WTC11 (cell line): ENCODE data around the gene TNFRSF6B. TPM values are rescaled to one million over a fixed set of nuclear protein-coding genes. Genes with fewer than 3 reads are reported as not detected.

Experiments
- ATAC-seq: fragments of 200-7000 bp; cut with Tn5 transposase; 2 replicates; pipeline ENCODE4 v1.10.0; 2021; ENCODE audit warnings: mild to moderate bottlenecking, moderate library complexity
- CTCF ChIA-PET: fragments of 300-600 bp; sonication (Branson Sonifier 250); formaldehyde crosslinking; loops from one replicate; lab custom pipeline; 2021; ENCODE audit warnings: antibody characterized with exemption; lab: Charles Lee
- POLR2A ChIA-PET: fragments of 350-600 bp; sonication (Branson Sonifier 250); formaldehyde crosslinking; loops from one replicate; lab custom pipeline; 2021; ENCODE audit warnings: antibody characterized with exemption; lab: Charles Lee
- DNase-seq: peaks from one replicate; pipeline ENCODE4 v3.0.0; 2021; ENCODE audit warnings: low spot score
- H3K27ac Mint-ChIP-seq: 2 replicates; pipeline ENCODE4 v1.8.0; 2021; ENCODE audit warnings: mixed read lengths
- H3K27me3 Mint-ChIP-seq: 2 replicates; pipeline ENCODE4 v1.8.0; 2021; ENCODE audit warnings: low read depth, mild to moderate bottlenecking, moderate library complexity, mixed read lengths
- H3K36me3 Mint-ChIP-seq: 2 replicates; pipeline ENCODE4 v1.8.0; 2021; ENCODE audit warnings: mixed read lengths
- H3K4me1 Mint-ChIP-seq: 2 replicates; pipeline ENCODE4 v1.8.0; 2022; ENCODE audit warnings: mixed read lengths
- H3K4me3 Mint-ChIP-seq: 2 replicates; pipeline ENCODE4 v1.8.0; 2021; ENCODE audit warnings: mild to moderate bottlenecking, moderate library complexity, mixed read lengths
- H3K9me3 Mint-ChIP-seq: 2 replicates; pipeline ENCODE4 v1.8.0; 2021; ENCODE audit warnings: mixed read lengths
- FOXJ3 ChIP-seq: sonication (generic); formaldehyde crosslinking; IDR thresholded peaks from 2 replicates; pipeline ENCODE4 v1.9.0; 2021; ENCODE audit warnings: missing genetic modification reagents, mild to moderate bottlenecking, borderline replicate concordance
- FOXK1 ChIP-seq: sonication (generic); formaldehyde crosslinking; IDR thresholded peaks from 2 replicates; pipeline ENCODE4 v1.8.0; 2022; ENCODE audit warnings: mild to moderate bottlenecking, moderate library complexity, missing genetic modification reagents
- FOXP1 ChIP-seq: sonication (generic); formaldehyde crosslinking; IDR thresholded peaks from 2 replicates; pipeline ENCODE4 v1.8.0; 2022; ENCODE audit warnings: missing genetic modification reagents, mild to moderate bottlenecking, moderate library complexity, borderline replicate concordance
- GRHL2 ChIP-seq: fragments of 250-450 bp; sonication (Bioruptor Pico); IDR thresholded peaks from 2 replicates; pipeline ENCODE4 v1.8.0; 2022; ENCODE audit warnings: mild to moderate bottlenecking, moderate library complexity; ENCODE audit not compliant: insufficient replicate concordance, severe bottlenecking
- GTF2I ChIP-seq: fragments of 250-450 bp; sonication (Bioruptor Pico); conservative IDR thresholded peaks from 2 replicates; pipeline ENCODE4 v1.4.0; 2021; ENCODE audit warnings: mild to moderate bottlenecking
- IRF2 ChIP-seq: sonication (generic); formaldehyde crosslinking; IDR thresholded peaks from 2 replicates; pipeline ENCODE4 v1.8.0; 2022; ENCODE audit warnings: low read depth, missing genetic modification reagents, borderline replicate concordance
- JUN ChIP-seq: sonication (generic); formaldehyde crosslinking; IDR thresholded peaks from 2 replicates; pipeline ENCODE4 v1.8.0; 2023; ENCODE audit warnings: mild to moderate bottlenecking, missing genetic modification reagents
- MXD4 ChIP-seq: fragments of 250-450 bp; sonication (Bioruptor Pico); IDR thresholded peaks from 2 replicates; pipeline ENCODE4 v1.8.0; 2021; ENCODE audit warnings: mild to moderate bottlenecking, moderate library complexity, borderline replicate concordance
- NFATC4 ChIP-seq: fragments of 250-450 bp; sonication (Bioruptor Pico); IDR thresholded peaks from 2 replicates; pipeline ENCODE4 v1.9.0; 2021; ENCODE audit warnings: mild to moderate bottlenecking
- NFE2L1 ChIP-seq: sonication (generic); formaldehyde crosslinking; IDR thresholded peaks from 2 replicates; pipeline ENCODE4 v1.8.1; 2023; ENCODE audit warnings: missing genetic modification reagents
- SMAD3 ChIP-seq: sonication (generic); formaldehyde crosslinking; IDR thresholded peaks from 2 replicates; pipeline ENCODE4 v1.8.0; 2022; ENCODE audit warnings: missing genetic modification reagents, mild to moderate bottlenecking, borderline replicate concordance
- TCF7 ChIP-seq: sonication (generic); formaldehyde crosslinking; IDR thresholded peaks from 2 replicates; pipeline ENCODE4 v1.8.0; 2022; ENCODE audit warnings: mild to moderate bottlenecking, low read depth, missing genetic modification reagents, moderate library complexity
- ZBTB21 ChIP-seq: sonication (generic); formaldehyde crosslinking; IDR thresholded peaks from 2 replicates; pipeline ENCODE4 v1.8.1; 2023; ENCODE audit warnings: mild to moderate bottlenecking, missing genetic modification reagents, borderline replicate concordance
- ZNF232 ChIP-seq: sonication (generic); formaldehyde crosslinking; IDR thresholded peaks from 2 replicates; pipeline ENCODE4 v1.8.0; 2022; ENCODE audit warnings: mild to moderate bottlenecking, missing genetic modification reagents
- ZNF423 ChIP-seq: fragments of 250-450 bp; sonication (Bioruptor Pico); IDR thresholded peaks from 2 replicates; pipeline ENCODE4 v2.1.2; 2022; ENCODE audit warnings: mild to moderate bottlenecking, moderate library complexity
- total RNA-seq: library from RNA; stranded (reverse); gene quantifications from 3 replicates; pipeline ENCODE4 v1.2.3, GENCODE V29; 2021
- TF ChIP-seq, protein P1 (sequence below): sonication (generic); formaldehyde crosslinking; IDR thresholded peaks from 2 replicates; pipeline ENCODE4 v1.8.1; 2023; ENCODE audit warnings: mild to moderate bottlenecking, moderate library complexity, missing genetic modification reagents
- TF ChIP-seq, protein P2 (sequence below): fragments of 250-450 bp; sonication (Bioruptor Pico); IDR thresholded peaks from 2 replicates; pipeline ENCODE4 v1.9.0; 2021; ENCODE audit warnings: mild to moderate bottlenecking
- TF ChIP-seq, protein P3 (sequence below): sonication (generic); formaldehyde crosslinking; conservative IDR thresholded peaks from 2 replicates; pipeline ENCODE4 v1.8.1; 2023; ENCODE audit warnings: mild to moderate bottlenecking, low read depth, missing genetic modification reagents, moderate library complexity
- TF ChIP-seq, protein P4 (sequence below): sonication (generic); formaldehyde crosslinking; IDR thresholded peaks from 2 replicates; pipeline ENCODE4 v1.8.0; 2022; ENCODE audit warnings: missing genetic modification reagents
- TF ChIP-seq, protein P5 (sequence below): sonication (generic); formaldehyde crosslinking; IDR thresholded peaks from 2 replicates; pipeline ENCODE4 v1.8.1; 2023; ENCODE audit warnings: mild to moderate bottlenecking, missing genetic modification reagents
- TF ChIP-seq, protein P6 (sequence below): sonication (generic); formaldehyde crosslinking; IDR thresholded peaks from 2 replicates; pipeline ENCODE4 v1.8.1; 2022; ENCODE audit warnings: mild to moderate bottlenecking, moderate library complexity, missing genetic modification reagents

Gene TNFRSF6B
- total RNA-seq, 1 experiment from 2014 or later = not detected

GRCh38 chr20:63707558-63708300, 11.3 kb downstream of the TNFRSF6B start, which contains the start of the genes ARFRP1 and ZGPAT:
TSS of gene ARFRP1 (minus strand) at chr20:63707976. CDS start at chr20:63707091, 885 bp downstream.
TSS of gene ZGPAT (plus strand) at chr20:63708039. CDS start at chr20:63708581, 542 bp downstream.
- peaks cover 52% of the 10 kb centered on the region for H3K36me3 Mint-ChIP-seq
- DNase-seq (peak; percentile 84), ATAC-seq (peak; percentile 92)
- POLR2A ChIA-PET = interaction anchor here (0.6 to 1.6 kb wide), 6 partner anchors 11 to 266 kb away, joined by 3 to 7 read pairs (median 3); partner anchors contain the start of genes RTEL1, TNFRSF6B and TPD52L2
- no peaks in the 10 kb centered on the region for H3K27me3 Mint-ChIP-seq
- CTCF ChIA-PET = interaction anchor here (0.6 to 2.7 kb wide), 21 partner anchors 10 to 273 kb away, joined by 3 to 25 read pairs (median 4); partner anchors contain the start of genes LIME1, PRPF6, PTK6 and SLC2A4RG
- H3K4me1 Mint-ChIP-seq = peaks cover 10% of the 10 kb centered on the region
- H3K9me3 Mint-ChIP-seq = no peaks in the 10 kb centered on the region
- H3K27ac Mint-ChIP-seq = peak within 1 kb of the TSS; percentile 58
- H3K4me3 Mint-ChIP-seq = peak within 1 kb of the TSS; percentile 80
- no peak for TF ChIP-seq NFATC4
- no peak for TF ChIP-seq IRF2
- TF ChIP-seq, protein P1, sequence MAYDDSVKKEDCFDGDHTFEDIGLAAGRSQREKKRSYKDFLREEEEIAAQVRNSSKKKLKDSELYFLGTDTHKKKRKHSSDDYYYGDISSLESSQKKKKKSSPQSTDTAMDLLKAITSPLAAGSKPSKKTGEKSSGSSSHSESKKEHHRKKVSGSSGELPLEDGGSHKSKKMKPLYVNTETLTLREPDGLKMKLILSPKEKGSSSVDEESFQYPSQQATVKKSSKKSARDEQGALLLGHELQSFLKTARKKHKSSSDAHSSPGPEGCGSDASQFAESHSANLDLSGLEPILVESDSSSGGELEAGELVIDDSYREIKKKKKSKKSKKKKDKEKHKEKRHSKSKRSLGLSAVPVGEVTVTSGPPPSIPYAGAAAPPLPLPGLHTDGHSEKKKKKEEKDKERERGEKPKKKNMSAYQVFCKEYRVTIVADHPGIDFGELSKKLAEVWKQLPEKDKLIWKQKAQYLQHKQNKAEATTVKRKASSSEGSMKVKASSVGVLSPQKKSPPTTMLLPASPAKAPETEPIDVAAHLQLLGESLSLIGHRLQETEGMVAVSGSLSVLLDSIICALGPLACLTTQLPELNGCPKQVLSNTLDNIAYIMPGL (CRISPR knock-in tag) = peak; percentile 96; the same call in 1 of the 2 replicates
- TF ChIP-seq, protein P2, sequence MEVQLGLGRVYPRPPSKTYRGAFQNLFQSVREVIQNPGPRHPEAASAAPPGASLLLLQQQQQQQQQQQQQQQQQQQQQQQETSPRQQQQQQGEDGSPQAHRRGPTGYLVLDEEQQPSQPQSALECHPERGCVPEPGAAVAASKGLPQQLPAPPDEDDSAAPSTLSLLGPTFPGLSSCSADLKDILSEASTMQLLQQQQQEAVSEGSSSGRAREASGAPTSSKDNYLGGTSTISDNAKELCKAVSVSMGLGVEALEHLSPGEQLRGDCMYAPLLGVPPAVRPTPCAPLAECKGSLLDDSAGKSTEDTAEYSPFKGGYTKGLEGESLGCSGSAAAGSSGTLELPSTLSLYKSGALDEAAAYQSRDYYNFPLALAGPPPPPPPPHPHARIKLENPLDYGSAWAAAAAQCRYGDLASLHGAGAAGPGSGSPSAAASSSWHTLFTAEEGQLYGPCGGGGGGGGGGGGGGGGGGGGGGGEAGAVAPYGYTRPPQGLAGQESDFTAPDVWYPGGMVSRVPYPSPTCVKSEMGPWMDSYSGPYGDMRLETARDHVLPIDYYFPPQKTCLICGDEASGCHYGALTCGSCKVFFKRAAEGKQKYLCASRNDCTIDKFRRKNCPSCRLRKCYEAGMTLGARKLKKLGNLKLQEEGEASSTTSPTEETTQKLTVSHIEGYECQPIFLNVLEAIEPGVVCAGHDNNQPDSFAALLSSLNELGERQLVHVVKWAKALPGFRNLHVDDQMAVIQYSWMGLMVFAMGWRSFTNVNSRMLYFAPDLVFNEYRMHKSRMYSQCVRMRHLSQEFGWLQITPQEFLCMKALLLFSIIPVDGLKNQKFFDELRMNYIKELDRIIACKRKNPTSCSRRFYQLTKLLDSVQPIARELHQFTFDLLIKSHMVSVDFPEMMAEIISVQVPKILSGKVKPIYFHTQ (CRISPR knock-in tag) = no peak
- TF ChIP-seq MXD4 (CRISPR knock-in tag) = no peak
- TF ChIP-seq NFE2L1 (CRISPR knock-in tag) = no peak
- 0 out of 2 replicates have a peak, but pooled peaks have one; percentile 46 for TF ChIP-seq ZNF232 (CRISPR knock-in tag)
- TF ChIP-seq, protein P3, sequence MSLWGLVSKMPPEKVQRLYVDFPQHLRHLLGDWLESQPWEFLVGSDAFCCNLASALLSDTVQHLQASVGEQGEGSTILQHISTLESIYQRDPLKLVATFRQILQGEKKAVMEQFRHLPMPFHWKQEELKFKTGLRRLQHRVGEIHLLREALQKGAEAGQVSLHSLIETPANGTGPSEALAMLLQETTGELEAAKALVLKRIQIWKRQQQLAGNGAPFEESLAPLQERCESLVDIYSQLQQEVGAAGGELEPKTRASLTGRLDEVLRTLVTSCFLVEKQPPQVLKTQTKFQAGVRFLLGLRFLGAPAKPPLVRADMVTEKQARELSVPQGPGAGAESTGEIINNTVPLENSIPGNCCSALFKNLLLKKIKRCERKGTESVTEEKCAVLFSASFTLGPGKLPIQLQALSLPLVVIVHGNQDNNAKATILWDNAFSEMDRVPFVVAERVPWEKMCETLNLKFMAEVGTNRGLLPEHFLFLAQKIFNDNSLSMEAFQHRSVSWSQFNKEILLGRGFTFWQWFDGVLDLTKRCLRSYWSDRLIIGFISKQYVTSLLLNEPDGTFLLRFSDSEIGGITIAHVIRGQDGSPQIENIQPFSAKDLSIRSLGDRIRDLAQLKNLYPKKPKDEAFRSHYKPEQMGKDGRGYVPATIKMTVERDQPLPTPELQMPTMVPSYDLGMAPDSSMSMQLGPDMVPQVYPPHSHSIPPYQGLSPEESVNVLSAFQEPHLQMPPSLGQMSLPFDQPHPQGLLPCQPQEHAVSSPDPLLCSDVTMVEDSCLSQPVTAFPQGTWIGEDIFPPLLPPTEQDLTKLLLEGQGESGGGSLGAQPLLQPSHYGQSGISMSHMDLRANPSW (CRISPR knock-in tag) = peak; percentile 90; the same call in 1 of the 2 replicates
- TF ChIP-seq, protein P4, sequence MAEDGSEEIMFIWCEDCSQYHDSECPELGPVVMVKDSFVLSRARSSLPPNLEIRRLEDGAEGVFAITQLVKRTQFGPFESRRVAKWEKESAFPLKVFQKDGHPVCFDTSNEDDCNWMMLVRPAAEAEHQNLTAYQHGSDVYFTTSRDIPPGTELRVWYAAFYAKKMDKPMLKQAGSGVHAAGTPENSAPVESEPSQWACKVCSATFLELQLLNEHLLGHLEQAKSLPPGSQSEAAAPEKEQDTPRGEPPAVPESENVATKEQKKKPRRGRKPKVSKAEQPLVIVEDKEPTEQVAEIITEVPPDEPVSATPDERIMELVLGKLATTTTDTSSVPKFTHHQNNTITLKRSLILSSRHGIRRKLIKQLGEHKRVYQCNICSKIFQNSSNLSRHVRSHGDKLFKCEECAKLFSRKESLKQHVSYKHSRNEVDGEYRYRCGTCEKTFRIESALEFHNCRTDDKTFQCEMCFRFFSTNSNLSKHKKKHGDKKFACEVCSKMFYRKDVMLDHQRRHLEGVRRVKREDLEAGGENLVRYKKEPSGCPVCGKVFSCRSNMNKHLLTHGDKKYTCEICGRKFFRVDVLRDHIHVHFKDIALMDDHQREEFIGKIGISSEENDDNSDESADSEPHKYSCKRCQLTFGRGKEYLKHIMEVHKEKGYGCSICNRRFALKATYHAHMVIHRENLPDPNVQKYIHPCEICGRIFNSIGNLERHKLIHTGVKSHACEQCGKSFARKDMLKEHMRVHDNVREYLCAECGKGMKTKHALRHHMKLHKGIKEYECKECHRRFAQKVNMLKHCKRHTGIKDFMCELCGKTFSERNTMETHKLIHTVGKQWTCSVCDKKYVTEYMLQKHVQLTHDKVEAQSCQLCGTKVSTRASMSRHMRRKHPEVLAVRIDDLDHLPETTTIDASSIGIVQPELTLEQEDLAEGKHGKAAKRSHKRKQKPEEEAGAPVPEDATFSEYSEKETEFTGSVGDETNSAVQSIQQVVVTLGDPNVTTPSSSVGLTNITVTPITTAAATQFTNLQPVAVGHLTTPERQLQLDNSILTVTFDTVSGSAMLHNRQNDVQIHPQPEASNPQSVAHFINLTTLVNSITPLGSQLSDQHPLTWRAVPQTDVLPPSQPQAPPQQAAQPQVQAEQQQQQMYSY (CRISPR knock-in tag) = no peak
- TF ChIP-seq ZBTB21 (CRISPR knock-in tag) = peak; percentile 76; the same call in 1 of the 2 replicates
- no peak for TF ChIP-seq GTF2I (CRISPR knock-in tag)
- TF ChIP-seq, protein P5, sequence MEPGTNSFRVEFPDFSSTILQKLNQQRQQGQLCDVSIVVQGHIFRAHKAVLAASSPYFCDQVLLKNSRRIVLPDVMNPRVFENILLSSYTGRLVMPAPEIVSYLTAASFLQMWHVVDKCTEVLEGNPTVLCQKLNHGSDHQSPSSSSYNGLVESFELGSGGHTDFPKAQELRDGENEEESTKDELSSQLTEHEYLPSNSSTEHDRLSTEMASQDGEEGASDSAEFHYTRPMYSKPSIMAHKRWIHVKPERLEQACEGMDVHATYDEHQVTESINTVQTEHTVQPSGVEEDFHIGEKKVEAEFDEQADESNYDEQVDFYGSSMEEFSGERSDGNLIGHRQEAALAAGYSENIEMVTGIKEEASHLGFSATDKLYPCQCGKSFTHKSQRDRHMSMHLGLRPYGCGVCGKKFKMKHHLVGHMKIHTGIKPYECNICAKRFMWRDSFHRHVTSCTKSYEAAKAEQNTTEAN = 0 out of 2 replicates have a peak, but pooled peaks have one; percentile 60
- peak; percentile 97 for TF ChIP-seq FOXK1 (CRISPR knock-in tag)
- no peak for TF ChIP-seq FOXJ3
- TF ChIP-seq JUN (CRISPR knock-in tag) = 0 out of 2 replicates have a peak, but pooled peaks have one; percentile 34
- TF ChIP-seq SMAD3 (CRISPR knock-in tag) = no peak
- TF ChIP-seq TCF7 (CRISPR knock-in tag) = no peak
- TF ChIP-seq FOXP1 (CRISPR knock-in tag) = peak; percentile 51; the same call in 1 of the 2 replicates
- TF ChIP-seq, protein P6, sequence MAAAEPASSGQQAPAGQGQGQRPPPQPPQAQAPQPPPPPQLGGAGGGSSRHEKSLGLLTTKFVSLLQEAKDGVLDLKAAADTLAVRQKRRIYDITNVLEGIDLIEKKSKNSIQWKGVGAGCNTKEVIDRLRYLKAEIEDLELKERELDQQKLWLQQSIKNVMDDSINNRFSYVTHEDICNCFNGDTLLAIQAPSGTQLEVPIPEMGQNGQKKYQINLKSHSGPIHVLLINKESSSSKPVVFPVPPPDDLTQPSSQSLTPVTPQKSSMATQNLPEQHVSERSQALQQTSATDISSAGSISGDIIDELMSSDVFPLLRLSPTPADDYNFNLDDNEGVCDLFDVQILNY (CRISPR knock-in tag) = peak; percentile 89
- TF ChIP-seq ZNF423 = no peak
- TF ChIP-seq GRHL2 (CRISPR knock-in tag) = no peak
